PFSK-1 (cell line): ENCODE results near the gene EXOC6B.

Source experiments
- POLR2AphosphoS5 ChIP-seq: IDR thresholded peaks from 2 replicates; pipeline ENCODE4 v1.6.1; 2012; ENCODE audit warnings: low read depth, mild to moderate bottlenecking, control low read depth, low read length, moderate library complexity
- REST ChIP-seq, 2 experiments: IDR thresholded peaks; 2 replicates each; pipeline versions ENCODE4 v1.6.1 to v1.8.0; 2011 to 2012; ENCODE audit warnings: low read depth in 2 of 2, low read length in 2 of 2, control low read depth in 1 of 2, inconsistent platforms in 1 of 2, mild to moderate bottlenecking in 1 of 2, moderate library complexity in 1 of 2; ENCODE audit not compliant: insufficient read depth in 1 of 2
- TAF1 ChIP-seq: IDR thresholded peaks from 2 replicates; pipeline ENCODE4 v1.6.1; 2012; ENCODE audit warnings: low read length, control low read depth, borderline replicate concordance; ENCODE audit not compliant: insufficient read depth

- TF ChIP-seq POLR2AphosphoS5, result no peak
- no peak for TF ChIP-seq REST (IDR thresholded peaks at IDR 0.05; ENCODE audit: insufficient read depth in 1 of 2, low read depth in 2 of 2, low read length in 2 of 2)
- no peak for TF ChIP-seq TAF1
These were observed 196.8 kb downstream of the EXOC6B start for GRCh38 chr2:72629062-72629461.
